ENCODE results near the gene SLC25A34. TPM values are rescaled to one million over a fixed set of nuclear protein-coding genes. Genes with fewer than 3 reads are reported as not detected.

Gene SLC25A34
- total RNA-seq, 1 donor from 2014 or later: 3.0 TPM

- Histone ChIP-seq H3K27ac (peak overlapping the region; percentile 81), H3K36me3 (no peaks in the 10 kb centered on the region), H3K27me3 (peaks cover 22% of the 10 kb centered on the region), H3K4me1 (peaks cover 14% of the 10 kb centered on the region), H3K4me3 (peak overlapping the region; percentile 66), H3K9me3 (no peaks in the 10 kb centered on the region)
- DNase-seq (no peak), ATAC-seq (no peak)
- intact Hi-C loops (cut with DNase I): no loop called here
- no peak for TF ChIP-seq CTCF (IDR thresholded peaks at IDR 0.05)
These were observed 25.5 kb downstream of the SLC25A34 start for GRCh38 chr1:15761366-15762128.

- no peak for TF ChIP-seq CTCF (IDR thresholded peaks at IDR 0.05)
- H3K4me3 ChIP-seq: no peak overlapping the region
- intact Hi-C loops (cut with DNase I): no loop called here
- no peaks in the 10 kb centered on the region for H3K9me3 ChIP-seq
- H3K27ac ChIP-seq: no peak overlapping the region
- peaks cover 13% of the 10 kb centered on the region for H3K4me1 ChIP-seq
- peaks cover 22% of the 10 kb centered on the region for H3K27me3 ChIP-seq
- no peaks in the 10 kb centered on the region for H3K36me3 ChIP-seq
- ATAC-seq (no peak), DNase-seq (no peak)
These were observed 26.5 kb downstream of the SLC25A34 start for GRCh38 chr1:15762546-15762945.

GRCh38 chr1:15764269-15764764 is 28.3 kb downstream of the SLC25A34 start:
- H3K27me3 ChIP-seq: peaks cover 9% of the 10 kb centered on the region
- intact Hi-C loops (cut with DNase I): no loop called here
- H3K36me3 ChIP-seq: no peaks in the 10 kb centered on the region
- peaks cover under 1% of the 10 kb centered on the region for H3K4me1 ChIP-seq
- no peaks in the 10 kb centered on the region for H3K9me3 ChIP-seq
- no peak overlapping the region for H3K4me3 ChIP-seq
- no peak for TF ChIP-seq CTCF (IDR thresholded peaks at IDR 0.05)
- ATAC-seq (peak; percentile 4), DNase-seq (no peak)
- H3K27ac ChIP-seq: no peak overlapping the region

- no peak for ATAC-seq
- H3K27me3 ChIP-seq: peaks cover 3% of the 10 kb centered on the region
- H3K27ac ChIP-seq: no peak overlapping the region
- no peak for DNase-seq
- H3K4me1 ChIP-seq: no peaks in the 10 kb centered on the region
- H3K36me3 ChIP-seq: no peaks in the 10 kb centered on the region
- no peaks in the 10 kb centered on the region for H3K9me3 ChIP-seq
- no peak for TF ChIP-seq CTCF (IDR thresholded peaks at IDR 0.05)
- intact Hi-C loops (cut with DNase I): no loop called here
- H3K4me3 ChIP-seq: no peak overlapping the region
These were observed 28.8 kb downstream of the SLC25A34 start for GRCh38 chr1:15764890-15765289.

- H3K4me3 ChIP-seq: no peak overlapping the region
- intact Hi-C loops (cut with DNase I): no loop called here
- no peaks in the 10 kb centered on the region for H3K27me3 ChIP-seq
- peaks cover 5% of the 10 kb centered on the region for H3K36me3 ChIP-seq
- H3K9me3 ChIP-seq: no peaks in the 10 kb centered on the region
- no peaks in the 10 kb centered on the region for H3K4me1 ChIP-seq
- ATAC-seq: no peak
- H3K27ac ChIP-seq: no peak overlapping the region
- no peak for DNase-seq
- no peak for TF ChIP-seq CTCF (IDR thresholded peaks at IDR 0.05)
These were observed 29.6 kb downstream of the SLC25A34 start for GRCh38 chr1:15765495-15766194.

All from upper lobe of right lung (tissue), 1 donor.